NB4 (cell line): ENCODE data around the gene GRIK4.

Experiments used
- POLR2A ChIP-seq: IDR thresholded peaks from 2 replicates; pipeline ENCODE4 v1.6.1; 2011; ENCODE audit warnings: mild to moderate bottlenecking; ENCODE audit not compliant: insufficient read length; ENCODE audit errors: extremely low read depth
- TF ChIP-seq, protein P1 (sequence below): IDR thresholded peaks from one replicate; pipeline ENCODE4 v1.5.1; 2012; ENCODE audit warnings: low read depth, low read length

DNA sequence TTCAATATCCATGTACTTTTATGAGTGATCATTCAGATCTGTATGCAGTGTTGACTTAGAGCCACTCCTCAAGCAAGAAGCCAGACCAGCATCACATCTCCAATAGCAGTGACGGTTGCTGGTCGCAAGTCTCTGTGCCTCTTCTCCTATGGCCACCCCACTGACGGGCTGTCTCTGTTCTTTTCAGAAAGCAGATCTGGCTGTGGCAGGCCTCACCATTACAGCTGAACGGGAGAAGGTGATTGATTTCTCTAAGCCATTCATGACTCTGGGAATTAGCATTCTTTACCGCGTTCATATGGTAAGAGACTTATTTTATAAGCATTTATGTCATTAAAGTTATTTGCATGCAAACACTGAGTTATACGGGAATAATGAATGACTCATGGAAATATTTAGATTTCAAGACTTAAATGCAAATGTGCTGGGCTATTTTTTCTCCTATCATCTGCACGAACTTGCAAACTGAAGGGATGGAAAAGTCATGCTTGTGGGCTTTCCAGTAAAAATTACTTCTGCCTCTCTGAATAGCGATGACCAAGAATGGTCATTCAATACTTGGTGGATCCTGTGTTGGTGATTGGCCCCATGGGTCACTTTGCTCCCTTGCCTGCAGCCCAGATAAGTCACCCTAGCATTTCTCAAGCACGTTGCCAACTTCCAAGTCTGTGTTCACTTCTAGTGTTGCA lies 428.8 kb downstream of the GRIK4 start:
- no peak for TF ChIP-seq POLR2A
- TF ChIP-seq, protein P1, sequence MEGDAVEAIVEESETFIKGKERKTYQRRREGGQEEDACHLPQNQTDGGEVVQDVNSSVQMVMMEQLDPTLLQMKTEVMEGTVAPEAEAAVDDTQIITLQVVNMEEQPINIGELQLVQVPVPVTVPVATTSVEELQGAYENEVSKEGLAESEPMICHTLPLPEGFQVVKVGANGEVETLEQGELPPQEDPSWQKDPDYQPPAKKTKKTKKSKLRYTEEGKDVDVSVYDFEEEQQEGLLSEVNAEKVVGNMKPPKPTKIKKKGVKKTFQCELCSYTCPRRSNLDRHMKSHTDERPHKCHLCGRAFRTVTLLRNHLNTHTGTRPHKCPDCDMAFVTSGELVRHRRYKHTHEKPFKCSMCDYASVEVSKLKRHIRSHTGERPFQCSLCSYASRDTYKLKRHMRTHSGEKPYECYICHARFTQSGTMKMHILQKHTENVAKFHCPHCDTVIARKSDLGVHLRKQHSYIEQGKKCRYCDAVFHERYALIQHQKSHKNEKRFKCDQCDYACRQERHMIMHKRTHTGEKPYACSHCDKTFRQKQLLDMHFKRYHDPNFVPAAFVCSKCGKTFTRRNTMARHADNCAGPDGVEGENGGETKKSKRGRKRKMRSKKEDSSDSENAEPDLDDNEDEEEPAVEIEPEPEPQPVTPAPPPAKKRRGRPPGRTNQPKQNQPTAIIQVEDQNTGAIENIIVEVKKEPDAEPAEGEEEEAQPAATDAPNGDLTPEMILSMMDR, result no peak
